GM12872 (cell line): ENCODE results near the gene GPR62.

Experiments used
- CTCF ChIP-seq: IDR thresholded peaks from 3 replicates; pipeline ENCODE4 v1.5.1; 2011; ENCODE audit warnings: low read depth, mild to moderate bottlenecking, low read length, moderate library complexity; ENCODE audit not compliant: insufficient read depth

The GPR62 gene

GRCh38 chr3:51967384-51968169 lies 12.4 kb downstream of the GPR62 start, which contains the start of gene PCBP4:
TSS of gene PCBP4 (minus strand) at chr3:51967454. CDS start at chr3:51961240, 6,214 bp downstream.
- TF ChIP-seq CTCF: no peak

GRCh38 chr3:51968170-51968775 lies 13.1 kb downstream of the GPR62 start:
- TF ChIP-seq CTCF: no peak

GRCh38 chr3:51968883-51969678 lies 13.9 kb downstream of the GPR62 start:
- no peak for TF ChIP-seq CTCF

- no peak for TF ChIP-seq CTCF
These were observed 14.7 kb downstream of the GPR62 start for GRCh38 chr3:51969841-51970240.

- no peak for TF ChIP-seq CTCF
These were observed 15.6 kb downstream of the GPR62 start for GRCh38 chr3:51970606-51971300.

GRCh38 chr3:51971350-51971749 lies 16.2 kb downstream of the GPR62 start:
- no peak for TF ChIP-seq CTCF

- TF ChIP-seq CTCF: 0 out of 3 replicates have a peak, but pooled peaks have one; percentile 5
These were observed 19.2 kb downstream of the GPR62 start for GRCh38 chr3:51974277-51974962.
